ENCODE data around the gene MBD2.
A peak's percentile ranks its signal among the peaks of the same experiment; 100 is the strongest.

DNA sequence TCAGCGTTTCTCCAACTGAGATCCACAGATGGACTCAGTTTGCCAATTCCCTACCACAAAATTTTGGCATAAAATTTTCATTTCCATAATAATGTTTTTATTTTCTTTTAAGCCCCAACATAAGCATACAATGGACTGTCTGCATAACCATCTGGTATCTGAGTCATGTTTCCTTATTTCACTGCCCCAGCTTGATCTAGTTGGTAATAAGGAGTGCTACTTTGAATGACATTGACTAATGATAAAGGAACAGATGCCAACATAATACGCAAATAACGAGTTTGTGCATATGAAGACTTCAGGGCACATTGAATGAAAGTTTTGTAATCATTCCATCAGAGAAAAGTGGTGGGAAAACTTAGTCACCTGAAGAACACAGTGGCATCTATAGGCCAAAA is 8.8 kb upstream of the MBD2 start:
- TF ChIP-seq POLR2A (IDR thresholded peaks at IDR 0.05) = no peak
- TF ChIP-seq, protein P1, sequence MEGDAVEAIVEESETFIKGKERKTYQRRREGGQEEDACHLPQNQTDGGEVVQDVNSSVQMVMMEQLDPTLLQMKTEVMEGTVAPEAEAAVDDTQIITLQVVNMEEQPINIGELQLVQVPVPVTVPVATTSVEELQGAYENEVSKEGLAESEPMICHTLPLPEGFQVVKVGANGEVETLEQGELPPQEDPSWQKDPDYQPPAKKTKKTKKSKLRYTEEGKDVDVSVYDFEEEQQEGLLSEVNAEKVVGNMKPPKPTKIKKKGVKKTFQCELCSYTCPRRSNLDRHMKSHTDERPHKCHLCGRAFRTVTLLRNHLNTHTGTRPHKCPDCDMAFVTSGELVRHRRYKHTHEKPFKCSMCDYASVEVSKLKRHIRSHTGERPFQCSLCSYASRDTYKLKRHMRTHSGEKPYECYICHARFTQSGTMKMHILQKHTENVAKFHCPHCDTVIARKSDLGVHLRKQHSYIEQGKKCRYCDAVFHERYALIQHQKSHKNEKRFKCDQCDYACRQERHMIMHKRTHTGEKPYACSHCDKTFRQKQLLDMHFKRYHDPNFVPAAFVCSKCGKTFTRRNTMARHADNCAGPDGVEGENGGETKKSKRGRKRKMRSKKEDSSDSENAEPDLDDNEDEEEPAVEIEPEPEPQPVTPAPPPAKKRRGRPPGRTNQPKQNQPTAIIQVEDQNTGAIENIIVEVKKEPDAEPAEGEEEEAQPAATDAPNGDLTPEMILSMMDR (IDR thresholded peaks at IDR 0.05) = peak in 1 of 4 donors; percentile 1

All from right lobe of liver (tissue), 4 donors.